HCT116 (cell line): ENCODE measurements around the gene KIRREL3. TPM values are rescaled to one million over a fixed set of nuclear protein-coding genes. Genes with fewer than 3 reads are reported as not detected.

Source experiments
- ATAC-seq: fragments of 200-7000 bp; cut with Tn5 transposase; 2 replicates; pipeline ENCODE4 v1.9.1; 2020; ENCODE audit warnings: mild to moderate bottlenecking, moderate library complexity
- BruUV-seq: library from RNA; stranded (reverse); fragments of 400-500 nt; replicated peaks from 2 replicates; lab custom pipeline; 2021; lab: Mats Ljungman, UMichigan
- CTCF ChIA-PET: fragments of 300-600 bp; sonication (Branson Sonifier 250); formaldehyde crosslinking; loops from one replicate; lab custom pipeline; 2021; ENCODE audit warnings: antibody characterized with exemption; lab: Charles Lee
- POLR2A ChIA-PET: fragments of 300-600, 350-600 bp; sonication (Branson Sonifier 250); formaldehyde crosslinking; loops from one replicate; lab custom pipeline; 2021; ENCODE audit warnings: antibody characterized with exemption; lab: Charles Lee
- RAD21 ChIA-PET, 2 experiments: fragments of 300-600 bp; sonication (Branson Sonifier 250); formaldehyde crosslinking; loops; one replicate each; lab custom pipeline; 2023; ENCODE audit warnings: low total read pairs in 2 of 2; ENCODE audit not compliant: uncharacterized antibody in 2 of 2, unreplicated experiment in 2 of 2, low non-redundant PET in 1 of 2; lab: Charles Lee
- DNase-seq: peaks from one replicate; pipeline ENCODE4 v3.0.0-alpha.2; 2010; ENCODE audit warnings: low read depth, low spot score
- H2AFZ ChIP-seq: fragments of 200-600 bp; shearing (Covaris generic), sonication (generic); 2 replicates; pipeline ENCODE4 v1.6.1; 2017; ENCODE audit warnings: low read depth, mixed run types, mixed read lengths, antibody characterized with exemption, low read length; ENCODE audit not compliant: poor library complexity, severe bottlenecking
- H3K27ac ChIP-seq: 2 replicates; pipeline ENCODE4 v1.5.1; 2012; ENCODE audit warnings: low read depth, low read length
- H3K27me3 ChIP-seq: fragments of 200-600 bp; sonication (generic); 2 replicates; pipeline ENCODE4 v1.6.1; 2016; ENCODE audit warnings: mixed run types, low read length, mixed read lengths; ENCODE audit not compliant: insufficient read depth
- H3K36me3 ChIP-seq, 2 experiments: fragments of 200-500 bp in 1 of 2; fragments of 200-600 bp in 1 of 2; sonication (Bioruptor generic) in 1 of 2; sonication (generic) in 1 of 2; 2 replicates each; pipeline versions ENCODE4 v1.5.1 to v1.6.1; 2014 to 2016; ENCODE audit warnings: low read length in 2 of 2, inconsistent platforms in 1 of 2, mixed read lengths in 1 of 2, mixed run types in 1 of 2; ENCODE audit not compliant: insufficient read depth in 2 of 2, control insufficient read depth in 1 of 2
- H3K4me1 ChIP-seq, 2 experiments: fragments of 200-600 bp in 1 of 2; sonication (generic) in 1 of 2; 2 replicates each; pipeline versions ENCODE4 v1.5.1 to v1.6.1; 2012 to 2017; ENCODE audit warnings: low read length in 2 of 2, inconsistent platforms in 1 of 2, mild to moderate bottlenecking in 1 of 2, mixed read lengths in 1 of 2, mixed run types in 1 of 2, moderate library complexity in 1 of 2; ENCODE audit not compliant: insufficient read depth in 2 of 2, control insufficient read depth in 1 of 2
- H3K4me2 ChIP-seq: fragments of 200-600 bp; sonication (generic); 2 replicates; pipeline ENCODE4 v1.6.1; 2017; ENCODE audit warnings: mixed run types, low read length, mixed read lengths
- H3K4me3 ChIP-seq, 2 experiments: fragments of 200-600 bp in 1 of 2; sonication (generic) in 1 of 2; replicated peaks in 1 of 2; 2 replicates each; pipeline ENCODE4 v1.5.1; 2011 to 2016; ENCODE audit warnings: low read length in 2 of 2, control low read depth in 1 of 2, low read depth in 1 of 2, mild to moderate bottlenecking in 1 of 2, mixed read lengths in 1 of 2, mixed run types in 1 of 2
- H3K79me2 ChIP-seq: fragments of 200-600 bp; sonication (generic); 2 replicates; pipeline ENCODE4 v1.6.1; 2017; ENCODE audit warnings: mild to moderate bottlenecking, mixed run types, low read length, moderate library complexity, mixed read lengths; ENCODE audit not compliant: insufficient read depth
- H3K9ac ChIP-seq: fragments of 200-600 bp; sonication (generic); 2 replicates; pipeline ENCODE4 v1.6.1; 2016; ENCODE audit warnings: low read length, mixed read lengths
- H3K9me2 ChIP-seq: fragments of 200-600 bp; sonication (generic), shearing (Covaris generic); 2 replicates; pipeline ENCODE4 v1.6.1; 2017; ENCODE audit warnings: mixed run types, mild to moderate bottlenecking, moderate library complexity; ENCODE audit not compliant: insufficient read depth
- H3K9me3 ChIP-seq, 2 experiments: fragments of 200-500 bp in 1 of 2; fragments of 200-600 bp in 1 of 2; sonication (Bioruptor generic) in 1 of 2; sonication (generic) in 1 of 2; 2 replicates each; pipeline ENCODE4 v1.6.1; 2014 to 2017; ENCODE audit warnings: low read length in 2 of 2, mixed read lengths in 2 of 2, inconsistent platforms in 1 of 2, low read depth in 1 of 2, mild to moderate bottlenecking in 1 of 2, mixed run types in 1 of 2, moderate library complexity in 1 of 2; ENCODE audit not compliant: control insufficient read depth in 1 of 2, insufficient read depth in 1 of 2
- H4K20me1 ChIP-seq: fragments of 200-600 bp; sonication (generic), shearing (Covaris generic); 2 replicates; pipeline ENCODE4 v1.6.1; 2017; ENCODE audit warnings: mixed run types, mild to moderate bottlenecking, moderate library complexity; ENCODE audit not compliant: insufficient read depth
- CEBPB ChIP-seq: IDR thresholded peaks from 2 replicates; pipeline ENCODE4 v1.6.1; 2012; ENCODE audit warnings: low read depth
- EZH2 ChIP-seq: fragments of 200-600 bp; sonication (generic); IDR thresholded peaks from 2 replicates; pipeline ENCODE4 v1.6.1; 2017; ENCODE audit warnings: antibody characterized with exemption, mixed run types
- FOSL1 ChIP-seq: IDR thresholded peaks from 2 replicates; pipeline ENCODE4 v1.6.1; 2012; ENCODE audit warnings: low read depth
- POLR2A ChIP-seq: IDR thresholded peaks from 2 replicates; pipeline ENCODE4 v1.7.0; 2011; ENCODE audit warnings: borderline replicate concordance; ENCODE audit not compliant: insufficient read depth, insufficient read length; ENCODE audit errors: extremely low read depth
- SIN3A ChIP-seq: IDR thresholded peaks from 2 replicates; pipeline ENCODE4 v1.6.1; 2012; ENCODE audit warnings: low read depth
- YY1 ChIP-seq: IDR thresholded peaks from 2 replicates; pipeline ENCODE4 v1.6.1; 2011; ENCODE audit warnings: low read length, low read depth, moderate library complexity, mild to moderate bottlenecking; ENCODE audit not compliant: insufficient replicate concordance; ENCODE audit errors: extremely low read depth
- ZFX ChIP-seq: fragments of 450-650 bp; IDR thresholded peaks from 2 replicates; pipeline ENCODE4 v1.6.1; 2017
- intact Hi-C: fragments of 100-400 bp; cut with micrococcal nuclease; formaldehyde crosslinking; loops from 2 replicates; pipeline ENCODE4 v1.10.0; 2022
- total RNA-seq: library from RNA; stranded (reverse); gene quantifications from one replicate; pipeline ENCODE4 v1.2.1, GENCODE V29; 2021; ENCODE audit not compliant: unreplicated experiment
- TF ChIP-seq, protein P1 (sequence below): IDR thresholded peaks from 2 replicates; pipeline ENCODE4 v1.6.1; 2011; ENCODE audit warnings: mild to moderate bottlenecking, low read length, moderate library complexity; ENCODE audit not compliant: insufficient replicate concordance; ENCODE audit errors: extremely low read depth

The KIRREL3 gene
- total RNA-seq, 1 experiment from 2014 or later, result not detected

DNA sequence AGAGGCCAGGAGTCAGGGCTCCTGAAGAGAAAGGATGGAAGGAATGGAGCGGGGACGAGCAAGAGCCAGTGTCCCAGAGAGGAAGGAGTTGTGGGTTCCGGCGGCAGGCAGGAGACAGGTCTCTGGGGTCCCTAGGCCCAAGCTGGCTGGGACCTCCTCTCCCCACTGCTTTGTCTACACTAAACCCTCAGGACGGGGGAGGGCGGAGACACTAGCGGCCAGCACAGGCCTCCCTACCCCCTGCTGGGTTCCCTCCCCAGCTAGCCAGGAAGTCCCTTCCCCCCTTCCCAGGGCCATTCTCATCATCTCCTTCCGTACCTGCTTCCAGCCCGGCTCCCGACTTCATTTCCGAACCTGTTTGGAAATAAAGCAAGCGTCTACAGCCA lies 565.6 kb downstream of the KIRREL3 start:
- CTCF ChIA-PET, result no interaction called here
- no peak for ATAC-seq
- Histone ChIP-seq H4K20me1 (no peaks in the 10 kb centered on the region), H3K79me2 (no peaks in the 10 kb centered on the region), H3K4me2 (no peak overlapping the region), H3K9ac (no peak overlapping the region), H3K9me2 (no peaks in the 10 kb centered on the region), H3K27ac (no peak overlapping the region), H3K9me3 (no peaks in the 10 kb centered on the region), H2AFZ (no peak overlapping the region), H3K27me3 (no peaks in the 10 kb centered on the region)
- BruUV-seq, result no TSS peak
- POLR2A ChIA-PET, result no interaction called here
- RAD21 ChIA-PET, result no interaction called here
- TF ChIP-seq CEBPB, result no peak
- TF ChIP-seq ZFX, result no peak
- no peak for TF ChIP-seq FOSL1
- no peak for TF ChIP-seq SIN3A
- no peak for TF ChIP-seq POLR2A
- no peak for TF ChIP-seq YY1
- TF ChIP-seq EZH2, result no peak
- TF ChIP-seq, protein P1, sequence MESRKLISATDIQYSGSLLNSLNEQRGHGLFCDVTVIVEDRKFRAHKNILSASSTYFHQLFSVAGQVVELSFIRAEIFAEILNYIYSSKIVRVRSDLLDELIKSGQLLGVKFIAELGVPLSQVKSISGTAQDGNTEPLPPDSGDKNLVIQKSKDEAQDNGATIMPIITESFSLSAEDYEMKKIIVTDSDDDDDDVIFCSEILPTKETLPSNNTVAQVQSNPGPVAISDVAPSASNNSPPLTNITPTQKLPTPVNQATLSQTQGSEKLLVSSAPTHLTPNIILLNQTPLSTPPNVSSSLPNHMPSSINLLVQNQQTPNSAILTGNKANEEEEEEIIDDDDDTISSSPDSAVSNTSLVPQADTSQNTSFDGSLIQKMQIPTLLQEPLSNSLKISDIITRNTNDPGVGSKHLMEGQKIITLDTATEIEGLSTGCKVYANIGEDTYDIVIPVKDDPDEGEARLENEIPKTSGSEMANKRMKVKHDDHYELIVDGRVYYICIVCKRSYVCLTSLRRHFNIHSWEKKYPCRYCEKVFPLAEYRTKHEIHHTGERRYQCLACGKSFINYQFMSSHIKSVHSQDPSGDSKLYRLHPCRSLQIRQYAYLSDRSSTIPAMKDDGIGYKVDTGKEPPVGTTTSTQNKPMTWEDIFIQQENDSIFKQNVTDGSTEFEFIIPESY, result no peak
- TF ChIP-seq, all 23 proteins: peak for 0
- DNase-seq, result no peak
- Histone ChIP-seq H3K4me3 (no peak overlapping the region), H3K4me1 (peaks cover 0 to 10% of the 10 kb centered on the region in 2 experiments; a peak in 2 of 4 replicates), H3K36me3 (no peaks in the 10 kb centered on the region)
- intact Hi-C loops, result no loop called here
